IPS DF 4.7 (cell line): ENCODE data around the gene IQSEC1.

ENCODE experiments used
- DNase-seq: peaks from one replicate; pipeline ENCODE4 v3.0.0-alpha.2; 2013; ENCODE audit warnings: low spot score; ENCODE audit errors: extremely low read depth

IQSEC1 gene

DNA sequence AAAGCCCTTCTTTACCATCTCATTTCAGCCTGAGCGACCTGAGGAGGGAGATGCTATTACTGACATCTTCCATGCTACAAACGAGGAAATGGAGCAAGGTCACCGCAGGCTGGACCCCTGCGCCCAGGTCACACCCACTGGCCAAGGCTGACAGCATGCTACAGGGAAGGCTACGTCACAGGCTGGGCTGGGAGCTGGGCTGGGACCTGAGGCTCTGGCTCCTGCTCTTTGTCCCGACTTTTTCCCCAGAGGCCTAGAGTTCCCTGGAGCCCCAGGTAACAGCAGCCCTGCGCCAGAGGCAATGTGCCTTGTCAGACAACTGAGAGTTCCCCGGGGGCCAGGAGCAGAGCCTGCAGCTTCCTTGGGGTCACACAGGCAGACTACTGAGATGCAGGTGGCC, 87.2 kb downstream of the IQSEC1 start:
- DNase-seq = no peak

DNA sequence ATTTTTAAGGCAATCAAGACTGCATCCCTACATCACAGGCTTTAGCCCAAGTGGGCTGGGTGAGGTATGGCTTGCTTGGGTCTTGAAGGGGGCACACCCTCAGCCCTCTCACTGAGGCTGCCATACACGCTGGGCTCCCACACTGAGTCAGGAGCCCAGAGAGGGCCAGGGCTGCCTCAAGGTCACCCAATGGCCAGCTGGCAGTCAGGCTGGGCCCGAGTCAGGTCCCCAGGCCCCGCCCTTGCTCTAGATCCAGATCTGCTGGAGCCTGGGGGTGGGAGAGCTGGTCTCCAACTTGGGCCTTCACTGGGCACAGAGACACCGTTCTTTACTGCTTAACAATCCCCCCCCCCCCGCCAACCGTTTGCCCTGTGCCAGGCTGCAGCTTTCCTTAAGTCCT, 88.1 kb downstream of the IQSEC1 start:
- DNase-seq = no peak

DNA sequence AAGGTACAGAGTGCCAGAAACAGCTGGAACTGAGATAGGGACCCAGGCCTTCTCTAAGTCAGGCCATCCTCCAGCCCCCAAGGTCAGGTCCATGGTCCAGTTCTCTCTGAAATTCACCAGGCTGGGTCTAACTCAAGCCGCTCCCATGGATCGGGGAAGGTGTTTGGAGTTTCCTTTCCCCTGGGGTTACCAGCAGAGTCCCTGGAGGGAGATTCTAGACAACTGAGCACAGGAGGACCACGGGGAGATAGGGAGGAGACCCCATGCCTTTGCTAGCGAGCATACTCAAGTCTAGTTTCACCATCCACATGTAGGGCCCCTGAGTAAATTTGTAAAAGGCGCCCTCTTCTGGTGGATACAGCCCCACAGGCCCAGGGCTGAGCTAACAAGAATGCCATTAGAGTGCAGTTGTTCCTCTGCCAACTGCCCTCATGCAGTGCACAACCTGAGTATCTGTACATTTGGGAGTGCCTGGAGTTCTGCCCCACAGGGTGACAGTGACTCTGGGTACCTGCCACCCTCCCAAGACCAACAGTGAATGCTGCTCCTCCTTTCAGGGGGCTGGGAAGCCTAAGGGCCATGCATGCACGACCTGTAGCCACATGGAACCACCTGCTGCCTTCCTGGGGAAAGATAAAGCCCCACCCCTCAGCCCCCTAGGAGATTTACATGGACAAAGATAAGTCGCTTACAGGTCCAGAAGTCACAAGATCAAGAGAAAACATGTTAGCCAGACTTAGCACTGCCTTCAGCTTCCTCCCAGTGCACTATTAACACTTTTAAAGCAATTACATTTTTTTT, 89.0 kb downstream of the IQSEC1 start:
- DNase-seq = no peak

DNA sequence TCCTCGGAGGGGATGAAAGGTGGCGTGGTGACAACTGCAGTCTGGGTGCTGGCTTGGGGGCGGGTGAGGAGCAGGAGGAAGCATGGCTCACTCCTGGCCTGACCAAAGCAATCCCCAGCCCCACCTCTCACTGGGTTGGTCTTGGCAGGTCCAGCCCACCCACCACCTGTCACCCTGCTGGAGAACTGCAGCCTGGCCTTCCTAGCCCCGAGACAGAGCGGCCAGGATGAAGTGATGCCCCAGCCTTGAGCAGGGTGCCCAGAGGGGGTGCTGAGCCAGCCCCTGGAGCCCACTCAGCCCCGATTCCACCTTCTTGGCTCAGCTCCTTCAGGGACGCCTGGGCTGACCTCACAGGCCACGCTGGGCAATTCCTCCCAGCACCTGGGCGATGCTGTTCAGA, 89.9 kb downstream of the IQSEC1 start:
- DNase-seq = no peak

DNA sequence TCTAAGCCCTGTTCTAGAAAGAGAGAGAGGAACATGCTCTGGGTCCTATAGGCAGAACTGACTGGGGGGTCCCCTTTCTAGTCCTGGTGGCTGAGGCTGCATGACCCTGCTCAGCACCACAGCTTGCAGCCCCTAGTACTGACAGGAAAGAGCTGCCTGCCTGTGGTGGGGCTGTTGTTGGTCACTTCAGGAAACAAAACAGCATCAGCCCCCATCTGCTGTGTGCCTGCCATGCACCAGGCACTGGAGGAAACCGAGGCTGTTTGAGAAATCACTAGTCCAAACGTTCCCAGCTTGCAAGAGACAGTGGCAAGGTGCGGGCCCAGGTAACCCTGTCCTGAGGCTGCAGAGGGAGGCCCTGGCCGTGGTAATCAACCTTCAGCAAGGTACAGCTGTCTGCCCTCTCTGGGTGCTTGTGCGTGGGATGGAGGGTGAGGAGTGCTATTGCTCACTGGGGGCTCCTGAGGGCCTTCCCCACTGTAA, 90.6 kb downstream of the IQSEC1 start:
- no peak for DNase-seq

DNA sequence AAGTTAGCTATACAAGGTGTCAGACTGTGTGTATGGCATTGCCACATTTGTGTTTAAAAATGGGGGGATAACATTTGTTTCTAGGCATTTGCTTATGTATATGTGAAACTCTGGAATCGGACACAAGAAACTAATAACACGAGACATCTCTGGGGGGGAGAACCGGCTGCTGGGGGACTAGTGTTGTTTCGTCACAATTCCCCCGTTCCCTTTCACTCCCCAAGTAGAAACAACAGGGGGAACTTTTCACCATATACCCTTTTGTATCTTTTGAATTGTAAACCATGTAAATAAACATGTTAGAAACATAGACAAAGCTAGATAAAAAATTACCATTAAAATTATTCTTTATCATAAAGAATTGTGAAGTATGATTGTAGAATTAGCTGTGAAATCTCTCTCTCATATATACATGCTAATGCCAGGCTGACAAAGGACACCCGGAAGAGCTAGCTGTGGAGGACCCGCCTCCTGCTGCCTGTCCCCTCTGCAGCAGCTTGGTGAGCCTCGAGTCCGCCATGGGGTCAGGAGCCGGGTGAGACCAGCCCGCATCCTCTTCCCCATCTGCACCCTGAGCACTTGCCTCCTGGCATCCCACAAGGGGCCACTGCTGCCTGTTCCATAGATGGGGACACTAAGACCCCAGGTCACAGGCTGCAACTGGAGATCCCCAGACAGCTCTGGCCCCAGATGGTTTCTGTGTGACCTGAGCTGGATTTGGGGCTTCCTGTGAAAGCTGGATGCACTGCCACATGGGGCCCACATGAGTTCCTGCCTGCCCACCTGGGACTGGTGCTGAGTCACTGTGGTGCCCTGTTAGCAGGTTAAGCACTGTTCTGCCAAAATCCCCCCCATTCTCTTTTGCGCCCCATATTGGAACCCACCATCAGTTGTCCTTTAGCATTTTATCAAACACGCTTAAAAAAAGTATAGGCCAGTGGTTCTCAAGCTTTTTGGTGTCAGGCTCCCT, 91.6 kb downstream of the IQSEC1 start:
- no peak for DNase-seq

DNA sequence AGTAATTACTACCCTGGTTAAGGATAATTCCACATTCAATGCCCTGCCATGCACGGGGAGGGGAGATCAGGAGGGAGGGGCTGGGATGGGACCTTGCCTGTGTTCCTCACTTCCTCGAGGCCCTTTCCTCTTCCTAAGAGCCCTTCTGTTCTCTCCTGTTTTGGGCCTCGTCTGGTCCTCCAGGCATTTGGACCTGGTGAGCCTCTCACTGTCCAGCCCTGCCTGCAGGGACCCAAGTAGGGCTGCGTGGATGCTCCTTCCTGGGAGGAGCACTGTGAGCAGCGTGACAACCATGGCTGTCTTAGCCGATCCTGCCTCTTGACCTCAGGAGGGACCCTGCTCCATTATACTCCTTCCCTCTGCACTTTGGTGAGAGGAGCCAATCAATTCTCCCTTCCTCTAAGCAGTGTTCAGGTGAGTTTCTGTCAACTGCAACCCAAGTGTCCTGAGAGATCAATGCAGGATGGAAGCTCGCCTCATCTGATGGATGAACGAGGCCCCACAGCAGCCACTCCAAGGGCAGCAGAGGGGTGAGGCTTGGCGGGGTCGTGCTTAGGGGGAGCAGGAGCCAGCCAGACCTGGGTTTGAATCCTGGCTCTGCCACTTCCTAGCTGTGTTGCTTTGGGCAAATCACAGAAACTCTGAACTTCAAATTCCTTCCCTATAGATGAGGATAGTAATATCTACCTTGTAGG, 92.5 kb downstream of the IQSEC1 start:
- no peak for DNase-seq

DNA sequence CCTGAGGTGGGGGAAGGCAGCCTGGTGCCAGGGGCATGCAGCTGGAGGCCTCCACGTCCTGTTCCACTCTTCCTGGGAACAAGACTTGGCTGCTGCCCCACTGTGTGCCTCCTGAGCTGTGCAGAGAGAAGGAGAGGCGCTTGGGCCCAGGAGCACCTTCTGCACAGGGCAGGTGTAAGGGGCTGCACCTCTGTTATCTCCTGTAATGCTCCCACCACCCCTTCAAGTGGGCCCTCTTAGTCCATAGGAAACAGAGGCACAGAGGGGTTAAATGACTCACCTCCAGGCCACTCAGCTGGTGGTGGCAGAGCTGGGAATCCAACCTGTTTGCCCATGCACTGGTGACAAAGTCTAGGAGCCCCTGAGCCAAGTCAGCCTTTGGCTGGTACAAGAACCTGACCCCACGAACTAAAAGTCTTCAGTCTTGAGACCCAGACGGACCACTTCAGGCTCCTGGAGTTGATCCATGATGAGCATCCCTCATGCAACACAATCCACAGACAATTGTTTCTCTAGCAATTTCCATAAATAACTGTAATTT, 93.2 kb downstream of the IQSEC1 start:
- DNase-seq = no peak

DNA sequence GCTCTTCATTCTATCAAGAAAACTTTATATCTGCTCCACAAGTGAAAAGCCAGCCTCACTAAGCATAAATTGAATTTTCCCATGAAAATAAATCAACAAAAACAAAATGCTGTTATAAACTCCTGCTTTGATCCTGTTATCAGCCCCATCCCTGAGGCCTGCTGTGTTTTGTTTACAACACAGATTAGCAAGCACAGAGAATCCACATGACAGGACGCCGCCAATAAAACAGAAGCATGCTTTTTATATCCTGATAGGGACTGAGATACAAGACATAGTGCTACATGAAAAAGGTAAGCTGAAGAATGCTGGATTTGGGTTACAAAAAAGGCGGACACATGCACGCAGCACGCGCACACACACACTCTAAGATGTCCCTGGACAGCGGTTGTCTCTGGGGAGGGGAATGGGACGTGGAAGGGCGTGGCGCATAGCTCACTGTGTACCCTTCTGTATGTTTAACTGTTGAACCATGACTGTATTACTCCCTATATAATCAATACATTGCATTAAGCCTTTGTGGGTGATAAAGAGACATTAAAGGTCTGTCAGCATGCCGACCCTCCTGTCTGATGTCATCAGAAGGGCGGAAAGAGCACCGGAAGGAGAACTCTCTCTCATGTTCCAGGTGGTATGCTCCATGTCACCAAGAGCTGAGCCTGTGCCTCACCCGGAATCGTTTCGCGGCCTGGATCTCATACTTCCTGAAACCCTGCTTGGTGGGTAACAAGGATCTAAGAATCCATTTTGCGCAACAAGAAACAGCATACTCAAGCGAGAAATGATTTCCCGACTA, 93.9 kb downstream of the IQSEC1 start:
- no peak for DNase-seq

DNA sequence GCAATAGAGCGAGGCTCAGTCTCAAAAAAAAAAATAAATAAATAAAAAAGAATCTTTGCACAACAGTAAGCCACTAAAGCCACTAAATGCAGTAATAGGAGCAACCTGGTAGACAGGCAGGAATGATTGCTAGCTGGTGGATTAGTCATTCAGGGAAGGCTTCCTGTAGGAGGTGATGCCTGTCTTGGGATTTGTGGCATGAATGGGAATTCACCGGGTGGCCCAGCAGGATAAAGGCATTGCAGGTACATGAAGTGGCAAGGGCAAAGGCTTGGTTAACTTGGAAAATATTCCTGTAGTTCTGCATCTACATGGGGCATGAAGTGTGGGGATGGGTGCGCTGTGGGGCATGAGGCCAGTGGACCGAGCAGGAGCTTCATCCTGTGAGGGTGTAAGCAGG, 94.5 kb downstream of the IQSEC1 start:
- DNase-seq = no peak

DNA sequence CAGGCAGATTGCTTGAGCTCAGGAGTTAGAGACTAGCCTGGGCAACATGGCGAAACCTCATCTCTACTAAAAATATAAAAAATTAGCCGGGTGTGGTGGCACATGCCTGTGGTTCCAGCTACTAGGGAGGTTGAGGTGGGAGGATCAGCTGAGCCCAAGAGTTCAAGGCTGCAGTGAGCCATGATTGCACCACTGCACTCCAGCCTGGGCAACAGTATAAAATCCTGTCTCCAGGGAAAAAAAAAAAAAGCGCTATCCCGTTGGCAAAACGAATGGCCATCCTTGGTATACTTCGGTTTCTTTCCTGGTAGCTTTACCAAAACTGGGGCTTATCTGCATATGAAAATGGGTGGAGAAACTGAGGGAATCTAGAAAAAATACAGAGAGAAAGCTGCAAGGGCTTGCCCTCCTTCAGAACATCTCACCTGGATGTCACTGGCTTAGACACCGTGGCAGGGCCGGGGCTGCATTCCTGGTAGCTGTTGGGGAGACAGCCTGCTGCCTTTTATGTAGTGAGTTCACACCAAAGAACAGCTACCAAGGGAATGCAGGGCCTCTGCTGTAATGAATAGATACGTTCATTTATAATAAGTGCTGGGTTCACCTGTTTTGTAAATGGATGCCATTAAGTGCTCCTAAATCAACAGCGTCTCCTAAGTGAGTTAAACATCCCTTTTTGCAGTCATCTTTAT, 96.0 kb downstream of the IQSEC1 start:
- DNase-seq = no peak

DNA sequence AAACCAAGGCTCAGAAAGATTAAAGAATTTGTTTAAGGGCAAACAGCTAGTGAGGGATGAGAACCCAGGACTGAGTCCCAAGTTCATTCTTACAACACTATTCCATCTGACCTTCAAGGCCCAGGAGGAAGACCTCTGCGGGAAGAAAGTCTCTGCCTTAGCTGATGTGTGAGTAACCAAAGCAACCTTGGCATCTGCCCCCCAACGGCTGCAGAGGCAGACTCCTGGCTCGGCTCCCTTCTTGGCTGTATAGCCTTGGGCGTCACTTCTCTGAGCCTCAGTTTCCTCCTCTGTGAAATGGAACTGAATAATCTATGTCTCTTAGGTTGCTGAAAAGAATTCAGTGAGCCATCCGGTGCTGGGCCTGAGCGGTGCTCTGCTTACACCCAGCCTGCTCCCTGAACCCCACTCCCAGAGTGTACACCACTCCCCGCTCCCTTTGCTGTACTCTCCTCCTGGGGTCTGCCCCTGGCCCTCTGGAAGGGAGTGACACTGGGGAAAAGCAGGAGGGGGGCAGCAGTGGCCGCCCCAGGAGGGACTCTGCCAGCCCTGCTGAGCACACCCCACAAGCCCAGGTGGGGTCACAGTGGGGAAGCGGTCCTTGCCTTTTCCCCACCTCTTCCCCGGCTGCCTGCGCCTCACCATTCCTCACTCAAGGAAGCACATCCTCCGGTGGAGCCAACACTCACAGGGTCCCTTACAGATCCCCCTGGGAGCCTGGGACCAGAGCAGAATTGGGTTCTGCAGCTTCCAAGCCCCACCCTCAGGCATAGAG, 97.3 kb downstream of the IQSEC1 start:
- DNase-seq = no peak

DNA sequence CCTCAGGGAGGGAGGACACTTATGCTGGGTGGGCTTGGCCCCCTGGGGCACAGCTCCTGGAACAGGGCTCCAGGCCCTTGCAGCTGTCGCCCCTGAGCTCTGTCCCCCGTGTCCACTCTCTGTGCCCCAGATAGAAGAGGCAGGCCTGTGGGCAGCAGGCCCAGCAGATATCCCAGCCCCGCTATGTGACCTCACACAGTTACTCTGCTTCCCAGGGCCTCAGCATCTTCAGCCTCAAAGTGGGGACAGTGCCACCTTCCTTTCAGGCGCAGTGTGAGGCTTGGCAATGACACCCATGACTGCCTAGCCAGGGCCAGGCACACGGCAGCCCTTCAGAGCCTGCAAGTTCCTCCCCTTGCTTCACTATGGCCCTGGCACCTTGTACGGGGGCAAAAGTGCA, 98.4 kb downstream of the IQSEC1 start:
- DNase-seq = no peak

DNA sequence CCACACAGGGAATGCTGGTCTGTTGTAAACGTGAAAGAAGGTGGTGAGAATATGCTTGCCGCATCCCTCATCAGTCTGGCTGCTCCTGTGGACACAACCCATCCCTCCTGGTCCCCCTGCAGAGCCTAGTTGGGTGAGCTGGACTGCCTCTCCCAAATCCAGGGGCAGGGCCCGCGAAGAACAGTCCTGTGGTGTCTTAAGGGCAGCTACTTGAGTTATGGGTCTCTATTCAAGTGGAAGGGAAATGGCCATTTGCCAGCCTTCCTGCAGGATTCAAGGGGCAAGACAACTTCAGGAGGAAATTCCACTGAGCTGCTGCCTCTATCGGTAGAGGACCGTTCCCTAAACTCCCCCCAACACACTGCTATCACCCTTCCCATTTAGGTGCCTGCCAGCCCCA, 98.9 kb downstream of the IQSEC1 start:
- DNase-seq = no peak

DNA sequence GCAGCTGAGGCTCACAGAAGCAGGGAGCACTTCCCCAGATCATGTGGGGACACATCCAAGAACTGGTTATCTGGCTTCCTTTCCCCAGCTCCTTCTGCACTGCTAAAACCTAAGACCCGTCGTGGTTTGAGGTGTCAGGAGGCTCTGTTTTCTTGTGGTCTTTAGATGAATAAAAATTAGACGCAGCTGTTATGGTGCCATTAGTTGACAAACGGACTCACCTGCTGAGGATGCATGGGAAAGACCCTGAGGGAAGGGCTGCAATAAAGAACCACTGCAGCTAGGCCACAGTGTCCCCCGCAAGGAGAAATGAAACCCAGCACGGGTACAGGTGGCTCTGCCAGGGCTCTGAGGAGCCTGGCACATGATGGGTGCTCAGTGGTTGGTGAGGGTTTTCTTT, 99.4 kb downstream of the IQSEC1 start:
- DNase-seq = no peak

DNA sequence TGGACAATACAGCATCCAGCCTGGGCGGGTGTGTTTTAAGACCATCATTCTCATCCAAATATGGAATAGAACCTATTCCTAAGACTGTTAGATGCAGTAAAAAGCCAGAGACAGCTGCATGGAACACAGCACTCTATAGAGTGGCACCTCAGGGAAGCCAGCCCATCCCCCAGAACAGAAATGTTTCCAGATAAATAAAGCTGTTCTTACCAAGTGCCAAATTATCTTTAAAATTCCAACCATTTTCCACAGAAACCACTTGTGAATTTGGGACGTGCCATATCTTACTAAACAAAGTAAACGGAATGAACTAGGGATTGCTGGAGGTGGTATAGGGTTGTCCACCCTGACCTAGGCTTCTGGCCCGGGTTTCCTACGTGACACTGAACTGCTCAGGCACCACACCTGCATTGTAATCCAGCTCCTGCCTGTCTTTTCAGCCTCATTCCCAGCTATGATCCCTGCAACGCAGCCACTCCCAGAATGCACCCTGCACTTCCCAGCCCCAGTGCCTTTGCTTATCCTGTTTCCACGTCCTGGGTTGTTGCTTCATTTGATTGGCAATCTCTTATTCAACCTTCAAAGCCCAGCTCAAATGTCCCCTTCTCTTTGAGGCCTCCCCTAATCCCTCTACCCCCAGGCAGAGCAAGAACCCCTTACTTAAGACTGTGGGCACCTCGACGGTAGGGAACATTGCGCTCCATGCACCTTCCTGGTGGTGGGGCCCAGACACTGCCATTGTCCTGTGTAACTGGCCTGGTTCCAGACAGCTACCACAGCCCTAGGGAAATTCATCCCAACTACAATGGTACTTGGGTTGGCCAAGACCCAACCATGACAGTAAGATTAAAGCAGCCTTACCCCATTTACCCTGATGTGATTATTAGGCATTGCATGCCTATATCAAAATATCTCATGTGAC, 100.2 kb downstream of the IQSEC1 start:
- no peak for DNase-seq

DNA sequence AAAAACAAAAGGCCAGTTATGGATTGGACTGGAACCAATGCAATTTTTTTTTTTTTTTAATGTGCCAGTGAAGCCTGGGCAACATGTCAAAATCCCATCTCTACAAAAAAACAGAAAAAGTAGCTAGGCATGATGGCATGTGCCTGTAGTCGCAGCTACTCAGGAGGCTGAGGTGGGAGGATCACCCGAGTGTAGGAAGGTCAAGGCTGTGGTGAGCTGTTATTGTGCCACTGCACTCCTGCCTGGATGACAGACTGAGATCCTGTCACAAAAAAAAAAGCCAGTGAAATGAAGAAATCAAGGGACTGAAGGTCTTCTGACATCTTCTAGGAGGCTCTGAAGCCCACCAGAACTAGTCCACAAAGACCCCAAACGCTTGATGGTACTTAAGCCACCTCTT, 101.2 kb downstream of the IQSEC1 start:
- no peak for DNase-seq

DNA sequence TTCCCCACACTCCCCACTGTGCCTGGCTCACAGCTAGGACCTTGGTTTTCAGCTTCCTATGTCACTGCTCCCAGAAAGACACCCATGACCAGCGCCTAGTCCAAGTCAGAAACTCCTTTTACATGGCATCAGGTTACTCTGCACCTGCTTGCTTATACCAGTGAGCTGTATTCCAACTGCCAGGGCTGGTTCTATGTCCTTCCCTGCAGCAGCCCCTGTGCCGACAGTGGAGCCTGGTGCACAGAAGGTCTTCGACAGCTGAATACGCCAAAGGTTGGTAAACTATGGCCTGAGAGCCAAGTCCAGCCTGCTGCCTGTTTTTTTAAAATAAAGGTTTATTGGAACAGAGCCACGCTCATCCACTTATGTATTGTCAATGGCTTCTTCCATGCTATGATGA, 102.5 kb downstream of the IQSEC1 start:
- DNase-seq = no peak
